ENCODE results near the gene ODC1. TPM values are rescaled to one million over a fixed set of nuclear protein-coding genes. Genes with fewer than 3 reads are reported as not detected.

The ODC1 gene
- total RNA-seq, 1 donor from 2014 or later, result 119 TPM

GRCh38 chr2:10405448-10405847, 42.7 kb downstream of the ODC1 start:
- Histone ChIP-seq H3K4me2 (ENCODE audit: low read length) (peak overlapping the region; percentile 75), H2AFZ (ENCODE audit: low read depth, low read length) (peak overlapping the region; percentile 62), H3K36me3 (ENCODE audit: insufficient read depth, low read length) (no peaks in the 10 kb centered on the region), H3K9ac (ENCODE audit: low read length) (peak overlapping the region; percentile 64), H3K9me3 (ENCODE audit: insufficient read depth, low read depth, low read length) (no peaks in the 10 kb centered on the region), H3K4me1 (ENCODE audit: insufficient read depth, low read length) (peaks cover 50% of the 10 kb centered on the region), H4K20me1 (ENCODE audit: insufficient read depth, low read length) (no peaks in the 10 kb centered on the region), H3K4me3 (ENCODE audit: insufficient read depth, low read depth, low read length) (no peak overlapping the region), H3K79me2 (ENCODE audit: insufficient read depth, low read length) (no peaks in the 10 kb centered on the region), H3K27ac (ENCODE audit: low read depth, low read length) (peak overlapping the region; percentile 61), H3K27me3 (ENCODE audit: insufficient read depth, low read length) (no peaks in the 10 kb centered on the region)
- H3K4me3 Mint-ChIP-seq (ENCODE audit: unreplicated experiment), result no peak overlapping the region
- no peak overlapping the region for H3K27ac Mint-ChIP-seq (ENCODE audit: unreplicated experiment)
- no peaks in the 10 kb centered on the region for H3K9me3 Mint-ChIP-seq (ENCODE audit: unreplicated experiment)
- H3K36me3 Mint-ChIP-seq (ENCODE audit: low read depth, unreplicated experiment), result peaks cover 7% of the 10 kb centered on the region
- TF ChIP-seq EZH2 (IDR thresholded peaks at IDR 0.05; ENCODE audit: insufficient read depth, low read length), result no peak
- no peak for TF ChIP-seq CTCF (IDR thresholded peaks at IDR 0.05; ENCODE audit: insufficient read depth, low read depth, low read length)
- H3K4me1 Mint-ChIP-seq (ENCODE audit: low read depth, unreplicated experiment), result peaks cover 15% of the 10 kb centered on the region
- FAIRE-seq (no peak), DNase-seq (ENCODE audit: low read depth) (peak; percentile 94)
- H3K27me3 Mint-ChIP-seq (ENCODE audit: low read depth, unreplicated experiment), result peaks cover 7% of the 10 kb centered on the region

- H3K9ac ChIP-seq (ENCODE audit: low read length), result peak overlapping the region; percentile 64
- H3K4me3 ChIP-seq (ENCODE audit: insufficient read depth, low read depth, low read length), result no peak overlapping the region
- H3K4me1 ChIP-seq (ENCODE audit: insufficient read depth, low read length), result peaks cover 50% of the 10 kb centered on the region
- peaks cover 7% of the 10 kb centered on the region for H3K36me3 Mint-ChIP-seq (ENCODE audit: low read depth, unreplicated experiment)
- H3K27ac ChIP-seq (ENCODE audit: low read depth, low read length), result peak overlapping the region; percentile 61
- no peaks in the 10 kb centered on the region for H3K9me3 ChIP-seq (ENCODE audit: insufficient read depth, low read depth, low read length)
- H3K27me3 Mint-ChIP-seq (ENCODE audit: low read depth, unreplicated experiment), result peaks cover 7% of the 10 kb centered on the region
- peak overlapping the region; percentile 75 for H3K4me2 ChIP-seq (ENCODE audit: low read length)
- no peaks in the 10 kb centered on the region for H3K79me2 ChIP-seq (ENCODE audit: insufficient read depth, low read length)
- no peak for FAIRE-seq
- H3K4me1 Mint-ChIP-seq (ENCODE audit: low read depth, unreplicated experiment), result peaks cover 14% of the 10 kb centered on the region
- no peaks in the 10 kb centered on the region for H3K9me3 Mint-ChIP-seq (ENCODE audit: unreplicated experiment)
- H3K4me3 Mint-ChIP-seq (ENCODE audit: unreplicated experiment), result no peak overlapping the region
- H3K27me3 ChIP-seq (ENCODE audit: insufficient read depth, low read length), result no peaks in the 10 kb centered on the region
- H3K36me3 ChIP-seq (ENCODE audit: insufficient read depth, low read length), result no peaks in the 10 kb centered on the region
- no peak for DNase-seq (ENCODE audit: low read depth)
- TF ChIP-seq EZH2 (IDR thresholded peaks at IDR 0.05; ENCODE audit: insufficient read depth, low read length) (no peak), CTCF (IDR thresholded peaks at IDR 0.05; ENCODE audit: insufficient read depth, low read depth, low read length) (no peak)
- no peak overlapping the region for H3K27ac Mint-ChIP-seq (ENCODE audit: unreplicated experiment)
- peak overlapping the region; percentile 62 for H2AFZ ChIP-seq (ENCODE audit: low read depth, low read length)
- no peaks in the 10 kb centered on the region for H4K20me1 ChIP-seq (ENCODE audit: insufficient read depth, low read length)
These were observed 43.6 kb downstream of the ODC1 start for GRCh38 chr2:10404324-10405143.

GRCh38 chr2:10402653-10403215, 45.4 kb downstream of the ODC1 start:
- Histone ChIP-seq H3K4me3 (ENCODE audit: insufficient read depth, low read depth, low read length) (no peak overlapping the region), H4K20me1 (ENCODE audit: insufficient read depth, low read length) (no peaks in the 10 kb centered on the region), H3K9me3 (ENCODE audit: insufficient read depth, low read depth, low read length) (no peaks in the 10 kb centered on the region), H2AFZ (ENCODE audit: low read depth, low read length) (no peak overlapping the region), H3K27ac (ENCODE audit: low read depth, low read length) (no peak overlapping the region), H3K4me2 (ENCODE audit: low read length) (no peak overlapping the region), H3K27me3 (ENCODE audit: insufficient read depth, low read length) (no peaks in the 10 kb centered on the region), H3K79me2 (ENCODE audit: insufficient read depth, low read length) (no peaks in the 10 kb centered on the region), H3K4me1 (ENCODE audit: insufficient read depth, low read length) (peaks cover 37% of the 10 kb centered on the region), H3K9ac (ENCODE audit: low read length) (no peak overlapping the region), H3K36me3 (ENCODE audit: insufficient read depth, low read length) (no peaks in the 10 kb centered on the region)
- peaks cover 7% of the 10 kb centered on the region for H3K36me3 Mint-ChIP-seq (ENCODE audit: low read depth, unreplicated experiment)
- H3K9me3 Mint-ChIP-seq (ENCODE audit: unreplicated experiment), result no peaks in the 10 kb centered on the region
- H3K27me3 Mint-ChIP-seq (ENCODE audit: low read depth, unreplicated experiment), result peaks cover 7% of the 10 kb centered on the region
- DNase-seq (ENCODE audit: low read depth), result no peak
- H3K4me1 Mint-ChIP-seq (ENCODE audit: low read depth, unreplicated experiment), result peaks cover 2% of the 10 kb centered on the region
- FAIRE-seq, result no peak
- H3K27ac Mint-ChIP-seq (ENCODE audit: unreplicated experiment), result no peak overlapping the region
- TF ChIP-seq CTCF (IDR thresholded peaks at IDR 0.05; ENCODE audit: insufficient read depth, low read depth, low read length) (no peak), EZH2 (IDR thresholded peaks at IDR 0.05; ENCODE audit: insufficient read depth, low read length) (no peak)
- no peak overlapping the region for H3K4me3 Mint-ChIP-seq (ENCODE audit: unreplicated experiment)

Data from astrocyte (in vitro differentiated cells and primary cell).